ACHN (cell line): ENCODE results near the gene GNG3.
A peak's percentile ranks its signal among the peaks of the same experiment; 100 is the strongest.
"Not testable (repeated sequence)": the region's sequence is repeated elsewhere in the genome, so short reads cannot be mapped to it uniquely, and the experiment has no call there.

Experiments
- DNase-seq: peaks from one replicate; pipeline ENCODE4 v3.0.0-alpha.2; 2015
- in situ Hi-C: cut with HindIII; loops from 2 replicates; pipeline ENCODE4 v1.10.0; 2017; ENCODE audit warnings: low sequenced_read_pairs, low pct_ligation_motif_present, low pct_unique_long_range_greater_than_20kb

GNG3 gene

GRCh38 chr11:62712861-62713260 is 5.4 kb downstream of the GNG3 start:
- in situ Hi-C loops: loop anchor here (5.0 kb wide), 1 partner anchor 41 kb away; the partner anchor contains the start of genes LBHD1 and UQCC3
- DNase-seq: no peak

GRCh38 chr11:62713343-62713742 is 5.9 kb downstream of the GNG3 start:
- in situ Hi-C loops: loop anchor here (5.0 kb wide), 1 partner anchor 41 kb away; the partner anchor contains the start of genes LBHD1 and UQCC3
- peak; percentile 76 for DNase-seq

- DNase-seq: no peak
- in situ Hi-C loops: no loop called here
Measured at GRCh38 chr11:62715150-62716130, 8.0 kb downstream of the GNG3 start.

- in situ Hi-C loops: no loop called here
Measured at GRCh38 chr11:62716206-62716605, 8.7 kb downstream of the GNG3 start.

DNA sequence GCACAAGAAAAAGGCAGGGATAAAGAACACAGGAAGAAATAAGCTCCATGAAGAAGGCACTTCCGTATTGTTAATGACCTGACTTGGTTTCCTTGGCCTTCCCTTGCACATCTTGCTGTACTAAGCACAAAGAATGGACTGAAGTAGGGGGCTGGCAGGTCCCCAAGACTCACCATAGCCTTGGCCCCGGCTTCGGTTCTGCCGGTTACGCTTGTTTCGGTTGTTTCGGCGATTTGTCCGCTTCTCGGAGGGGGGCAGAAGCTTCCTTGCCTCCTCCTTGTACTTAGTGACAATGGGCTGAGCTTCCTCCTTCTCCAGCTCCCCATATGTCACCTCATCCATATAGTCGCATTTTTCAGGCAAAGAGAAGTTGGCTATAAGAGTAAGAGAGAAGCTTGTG is 9.3 kb downstream of the GNG3 start:
- no peak for DNase-seq
- in situ Hi-C loops: no loop called here

More at GRCh38 chr11:62716206-62716605, 8.7 kb downstream of the GNG3 start:
- DNase-seq: no peak

- in situ Hi-C loops: no loop called here
- DNase-seq: no peak
Measured at GRCh38 chr11:62719302-62719978, 12.0 kb downstream of the GNG3 start.

- no peak for DNase-seq
- in situ Hi-C loops: no loop called here
Measured at GRCh38 chr11:62721994-62722393, 14.5 kb downstream of the GNG3 start.

DNA sequence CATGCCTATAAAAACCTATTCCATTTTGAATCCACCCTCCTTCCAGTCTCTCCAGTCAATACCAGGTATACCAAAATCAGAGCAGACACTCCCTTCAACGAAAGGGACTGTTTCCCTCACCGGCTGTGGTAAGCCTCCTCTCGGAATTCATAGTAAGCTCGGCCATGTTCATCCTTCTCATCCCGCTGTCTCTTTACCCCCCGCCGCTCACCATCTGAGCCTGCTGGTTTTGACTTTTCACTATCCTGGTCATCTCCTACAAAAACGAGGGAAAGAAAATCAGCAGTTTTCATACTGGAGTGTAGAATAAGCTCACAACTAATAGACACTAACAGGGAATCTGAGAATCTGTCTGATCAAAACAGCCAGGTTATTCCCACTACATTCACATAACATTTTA is 16.7 kb downstream of the GNG3 start:
- no peak for DNase-seq
- in situ Hi-C loops: no loop called here

- in situ Hi-C loops: no loop called here
- no peak for DNase-seq
Measured at GRCh38 chr11:62725646-62726045, 18.2 kb downstream of the GNG3 start.

- in situ Hi-C loops: no loop called here
Measured at GRCh38 chr11:62726156-62726914, 18.9 kb downstream of the GNG3 start.

GRCh38 chr11:62726915-62727164 is 19.4 kb downstream of the GNG3 start:
- in situ Hi-C loops: no loop called here
- no peak for DNase-seq

More at GRCh38 chr11:62726156-62726914, 18.9 kb downstream of the GNG3 start:
- no peak for DNase-seq

GRCh38 chr11:62727165-62727871 is 19.8 kb downstream of the GNG3 start, which contains the start of gene HNRNPUL2:
TSS of gene HNRNPUL2 (minus strand) at chr11:62727457. CDS start at chr11:62727156, 301 bp downstream.
- DNase-seq: peak; percentile 97
- in situ Hi-C loops: no loop called here

- DNase-seq: peak; percentile 96
- in situ Hi-C loops: no loop called here
Measured at GRCh38 chr11:62727872-62728170, 20.3 kb downstream of the GNG3 start.

GRCh38 chr11:62728171-62728988 is 20.9 kb downstream of the GNG3 start, which contains the start of gene TTC9C:
TSS of gene TTC9C (plus strand) at chr11:62728486. CDS start at chr11:62728849, 363 bp downstream.
- in situ Hi-C loops: no loop called here

DNA sequence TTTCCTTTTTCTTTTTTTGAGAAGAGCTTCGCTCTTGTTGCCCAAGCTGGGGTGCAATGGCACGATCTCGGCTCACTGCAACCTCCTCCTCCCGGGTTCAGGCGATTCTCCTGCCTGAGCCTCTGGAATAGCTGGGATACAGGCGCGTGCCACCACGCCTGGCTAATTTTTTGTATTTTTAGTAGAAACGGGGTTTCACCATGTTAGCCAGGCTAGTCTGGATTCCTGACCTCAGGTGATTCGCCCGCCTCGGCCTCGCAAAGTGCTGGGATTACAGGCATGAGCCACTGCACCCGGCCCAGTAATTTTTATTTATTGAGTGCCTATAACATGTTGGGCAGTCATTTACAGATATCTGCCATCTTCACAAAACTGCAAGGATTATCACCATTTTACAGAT is 22.6 kb downstream of the GNG3 start:
- in situ Hi-C loops, DNase-seq: not testable (repeated sequence)

More at GRCh38 chr11:62728171-62728988, 20.9 kb downstream of the GNG3 start, which contains the start of gene TTC9C:
- peak; percentile 83 for DNase-seq

GRCh38 chr11:62732830-62733229 is 25.4 kb downstream of the GNG3 start:
- DNase-seq: no peak
- in situ Hi-C loops: no loop called here

DNA sequence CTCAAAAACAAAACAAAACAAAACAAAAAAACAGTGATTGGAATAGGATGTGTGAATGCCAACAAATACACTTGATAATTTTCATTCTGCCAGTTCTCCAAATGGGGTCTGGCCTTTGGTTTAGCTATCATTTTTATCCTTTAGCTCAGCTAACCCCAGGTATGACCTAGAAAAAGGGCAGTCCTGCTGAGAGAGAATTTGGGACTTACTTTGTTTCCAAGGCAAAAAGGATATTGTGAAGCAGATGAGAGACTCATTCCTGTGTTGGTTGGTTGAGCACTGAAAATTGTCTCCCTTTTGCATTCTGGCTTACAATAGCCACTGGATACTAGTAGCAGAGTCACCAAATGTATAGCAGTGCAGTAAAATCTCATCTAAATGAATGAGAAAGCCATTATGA is 29.7 kb downstream of the GNG3 start:
- DNase-seq: no peak
- in situ Hi-C loops: no loop called here
